ENCODE measurements around the gene PDGFRB. TPM values are rescaled to one million over a fixed set of nuclear protein-coding genes. Genes with fewer than 3 reads are reported as not detected.

Gene PDGFRB
- total and polyA plus RNA-seq, 9 of the 15 experiments (the other 6 are each of a cell fraction or from before 2014, with no cell fraction given), result 0.01 to 1.5 (median 0.09) TPM; not detected in 3

GRCh38 chr5:150101023-150101422, 54.6 kb downstream of the PDGFRB start:
- Histone ChIP-seq H3K9ac (ENCODE audit: insufficient read depth in 1 of 2, low read depth in 2 of 2, low read length in 2 of 2) (no peak overlapping the region), H3K36me3 (ENCODE audit: control insufficient read depth, insufficient read depth, low read length) (no peaks in the 10 kb centered on the region), H3K9me3 (replicated peaks; ENCODE audit: control insufficient read depth, insufficient read depth, low read depth, low read length) (no peaks in the 10 kb centered on the region), H3K27me3 (ENCODE audit: control insufficient read depth in 2 of 2, insufficient read depth in 2 of 2, low read length in 2 of 2) (peaks cover 0 to 15% of the 10 kb centered on the region in 2 experiments; a peak in 2 of 5 replicates), H3K79me2 (ENCODE audit: control insufficient read depth, insufficient read depth, low read length) (no peaks in the 10 kb centered on the region), H3K27ac (ENCODE audit: extremely low read depth, low read depth, low read length) (no peak overlapping the region), H3K4me1 (replicated peaks in 1 of 2; ENCODE audit: control insufficient read depth in 2 of 2, insufficient read depth in 2 of 2, low read length in 2 of 2) (peaks cover 0 to 6% of the 10 kb centered on the region in 2 experiments; a peak in 2 of 5 replicates), H3K4me3 (no peak overlapping the region), H2AFZ (ENCODE audit: low read depth, low read length) (no peak overlapping the region), H3K9me1 (ENCODE audit: control insufficient read depth, insufficient read depth, low read length) (no peaks in the 10 kb centered on the region), H3K4me2 (ENCODE audit: insufficient read depth, low read length) (no peak overlapping the region), H4K20me1 (replicated peaks; ENCODE audit: control insufficient read depth, insufficient read depth, low read length) (peaks cover 4% of the 10 kb centered on the region; the same call in 1 of the 2 replicates)
- ChIA-PET POLR2A (interaction anchor here (0.6 to 1.7 kb wide), 2 partner anchors 13 to 97 kb away, joined by 3 to 5 read pairs; no protein-coding TSS in a partner anchor), CTCF (ENCODE audit: low intra/inter-chr PET ratio) (no interaction called here)
- no peak for TF ChIP-seq STAG1 (CRISPR knock-in tag; IDR thresholded peaks at IDR 0.05; ENCODE audit: borderline replicate concordance)
- peak in 1 of 3 experiments; percentile 3; a peak in 1 of 6 replicates for TF ChIP-seq CTCF (IDR thresholded peaks at IDR 0.05 in 2 of 3, conservative IDR thresholded peaks at IDR 0.05 in 1 of 3; ENCODE audit: insufficient read depth in 2 of 3, low read depth in 1 of 3, low read length in 3 of 3)
- FAIRE-seq (peak; percentile 56), DNase-seq (ENCODE audit: extremely low read depth in 1 of 4, low spot score in 3 of 4) (no peak), ATAC-seq (peak; percentile 60; the same call in 2 of the 3 replicates)
- in situ Hi-C loops (cut with MboI) (no loop called here), intact Hi-C loops (cut with micrococcal nuclease) (loop anchor here (10.0 kb wide), 1 partner anchor 814 kb away; no protein-coding TSS in a partner anchor)
- BruUV-seq (replicated peaks), result no TSS peak
- 17% methylated on average over 6 of the region's 6 CpGs for WGBS (ENCODE audit: insufficient coverage, low coverage, missing lambda C conversion rate)

- ChIA-PET CTCF (ENCODE audit: low intra/inter-chr PET ratio) (no interaction called here), POLR2A (interaction anchor here (0.9 kb wide), 1 partner anchor 12 kb away, joined by 3 read pairs; no protein-coding TSS in a partner anchor)
- no peaks in the 10 kb centered on the region for H3K9me3 ChIP-seq (replicated peaks; ENCODE audit: control insufficient read depth, insufficient read depth, low read depth, low read length)
- FAIRE-seq, result no peak
- H3K4me3 ChIP-seq, result no peak overlapping the region
- BruUV-seq (replicated peaks), result no TSS peak
- H3K79me2 ChIP-seq (ENCODE audit: control insufficient read depth, insufficient read depth, low read length), result no peaks in the 10 kb centered on the region
- no peaks in the 10 kb centered on the region for H3K36me3 ChIP-seq (ENCODE audit: control insufficient read depth, insufficient read depth, low read length)
- no peak overlapping the region for H3K4me2 ChIP-seq (ENCODE audit: insufficient read depth, low read length)
- H3K9me1 ChIP-seq (ENCODE audit: control insufficient read depth, insufficient read depth, low read length), result no peaks in the 10 kb centered on the region
- in situ Hi-C loops (cut with MboI) (no loop called here), intact Hi-C loops (cut with micrococcal nuclease) (no loop called here)
- TF ChIP-seq HES1 (IDR thresholded peaks at IDR 0.05; ENCODE audit: low read depth), result no peak
- TF ChIP-seq ZNF512 (tag; IDR thresholded peaks at IDR 0.05), result peak; percentile 88
- ATAC-seq, result no peak
- no peak overlapping the region for H3K27ac ChIP-seq (ENCODE audit: extremely low read depth, low read depth, low read length)
- H4K20me1 ChIP-seq (replicated peaks; ENCODE audit: control insufficient read depth, insufficient read depth, low read length), result no peaks in the 10 kb centered on the region
- peaks cover 1 to 13% of the 10 kb centered on the region in 2 experiments; a peak in 4 of 5 replicates for H3K27me3 ChIP-seq (ENCODE audit: control insufficient read depth in 2 of 2, insufficient read depth in 2 of 2, low read length in 2 of 2)
- no peak overlapping the region for H2AFZ ChIP-seq (ENCODE audit: low read depth, low read length)
- no peaks in the 10 kb centered on the region for H3K4me1 ChIP-seq (replicated peaks in 1 of 2; ENCODE audit: control insufficient read depth in 2 of 2, insufficient read depth in 2 of 2, low read length in 2 of 2)
- DNase-seq (ENCODE audit: extremely low read depth in 1 of 4, low spot score in 3 of 4), result no peak
- H3K9ac ChIP-seq (ENCODE audit: insufficient read depth in 1 of 2, low read depth in 2 of 2, low read length in 2 of 2), result no peak overlapping the region
Measured at GRCh38 chr5:150097152-150097551, 58.5 kb downstream of the PDGFRB start.
